ENCODE data around the gene CEP295NL. TPM values are rescaled to one million over a fixed set of nuclear protein-coding genes. Genes with fewer than 3 reads are reported as not detected.

Gene CEP295NL
- total RNA-seq, 1 experiment from 2014 or later, result 0.66 TPM

- no CpG with 5 or more reads among the region's 14 CpGs for WGBS (ENCODE audit: extremely low coverage, insufficient read length, low lambda C conversion rate)
- no peak overlapping the region for H4K5ac ChIP-seq (ENCODE audit: insufficient read length, low read depth, low read length)
- peaks cover 2% of the 10 kb centered on the region; the same call in 1 of the 2 replicates for H3K4me1 ChIP-seq (ENCODE audit: insufficient read depth, low read length)
- no peak overlapping the region for H2BK5ac ChIP-seq (ENCODE audit: insufficient read length, low read length)
- H3K27ac Mint-ChIP-seq, result peak overlapping the region; percentile 34 to 71 (median 53); a peak in 4 of 7 replicates
- H2BK20ac ChIP-seq (ENCODE audit: low read depth, low read length, poor library complexity, severe bottlenecking), result no peak overlapping the region
- H3K4ac ChIP-seq (ENCODE audit: low read depth, low read length), result no peak overlapping the region
- no peaks in the 10 kb centered on the region for H3K9me3 Mint-ChIP-seq
- peaks cover 26 to 33% of the 10 kb centered on the region in 2 experiments for H3K4me1 Mint-ChIP-seq
- no peak overlapping the region for H2AK5ac ChIP-seq (ENCODE audit: insufficient read length, low read length)
- H3K23me2 ChIP-seq (ENCODE audit: insufficient read length, low read depth, low read length, poor library complexity, severe bottlenecking), result peaks cover 2% of the 10 kb centered on the region
- no peak for TF ChIP-seq CTCF (conservative IDR thresholded peaks at IDR 0.05)
- no peaks in the 10 kb centered on the region for H4K20me1 ChIP-seq (ENCODE audit: control insufficient read depth, insufficient read depth, insufficient read length)
- H3K18ac ChIP-seq (ENCODE audit: insufficient read length, low read depth, low read length), result no peak overlapping the region
- peaks cover 0 to 6% (median 0%) of the 10 kb centered on the region in 3 experiments; a peak in 2 of 7 replicates for H3K36me3 Mint-ChIP-seq (ENCODE audit: insufficient read depth in 1 of 3, low read depth in 3 of 3)
- H2BK120ac ChIP-seq (ENCODE audit: low read depth, low read length, poor library complexity, severe bottlenecking), result no peak overlapping the region
- no peak for DNase-seq
- H3K9me3 ChIP-seq (ENCODE audit: control insufficient read depth, low read depth, low read length), result no peaks in the 10 kb centered on the region
- H3K27ac ChIP-seq (ENCODE audit: insufficient read length, low read depth, low read length), result no peak overlapping the region
- no peak overlapping the region for H4K8ac ChIP-seq (replicated peaks; ENCODE audit: insufficient read length, low read depth, low read length)
- no peak overlapping the region for H3K4me2 ChIP-seq (ENCODE audit: insufficient read depth, insufficient read length, low read length)
- H3T11ph ChIP-seq (ENCODE audit: low read length), result no peak overlapping the region
- H3K79me2 ChIP-seq (ENCODE audit: insufficient read depth, low read length), result no peaks in the 10 kb centered on the region
- no peaks in the 10 kb centered on the region for H3K27me3 ChIP-seq (ENCODE audit: insufficient read depth, low read length)
- no peak overlapping the region for H3K23ac ChIP-seq (ENCODE audit: insufficient read length, low read depth, low read length)
- no peak overlapping the region for H2BK15ac ChIP-seq (ENCODE audit: low read depth, low read length)
- no peaks in the 10 kb centered on the region for H3K79me1 ChIP-seq (ENCODE audit: insufficient read depth, low read depth, low read length, poor library complexity, severe bottlenecking)
- no peak overlapping the region for H3K9ac ChIP-seq (ENCODE audit: extremely low read depth, insufficient read length, low read length)
- no peak overlapping the region for H4K91ac ChIP-seq (ENCODE audit: insufficient read length, low read depth, low read length)
- no peak overlapping the region for H2AFZ ChIP-seq (ENCODE audit: low read length)
- H2BK12ac ChIP-seq (ENCODE audit: insufficient read length, low read depth, low read length), result no peak overlapping the region
- H3K4me3 Mint-ChIP-seq, result no peak overlapping the region
- H3K27me3 Mint-ChIP-seq (ENCODE audit: low read depth), result no peaks in the 10 kb centered on the region; the same call in 1 of the 2 replicates
- H3K56ac ChIP-seq (ENCODE audit: insufficient read length, low read depth, low read length), result no peak overlapping the region
- no peak overlapping the region; the same call in 1 of the 2 replicates for H3K14ac ChIP-seq (ENCODE audit: insufficient read depth, low read length)
Measured at GRCh38 chr17:78878871-78879527, 24.0 kb downstream of the CEP295NL start.

Measured in H9 (cell line).